Choroid plexus epithelial cell (primary cell): ENCODE data around the gene PLD2.
A peak's percentile ranks its signal among the peaks of the same experiment; 100 is the strongest.

ENCODE experiments used
- DNase-seq: peaks from one replicate; pipeline ENCODE4 v3.0.0-alpha.2; 2010; ENCODE audit warnings: low read depth
- H3K4me3 ChIP-seq: 2 replicates; pipeline ENCODE4 v1.5.1; 2011; ENCODE audit warnings: low read depth, mild to moderate bottlenecking, control low read depth, low read length, moderate library complexity
- TF ChIP-seq, protein P1 (sequence below): conservative IDR thresholded peaks from 2 replicates; pipeline ENCODE4 v1.5.1; 2011; ENCODE audit warnings: low read depth, mild to moderate bottlenecking, control low read depth, inconsistent platforms, low read length, moderate library complexity

PLD2 gene

DNA sequence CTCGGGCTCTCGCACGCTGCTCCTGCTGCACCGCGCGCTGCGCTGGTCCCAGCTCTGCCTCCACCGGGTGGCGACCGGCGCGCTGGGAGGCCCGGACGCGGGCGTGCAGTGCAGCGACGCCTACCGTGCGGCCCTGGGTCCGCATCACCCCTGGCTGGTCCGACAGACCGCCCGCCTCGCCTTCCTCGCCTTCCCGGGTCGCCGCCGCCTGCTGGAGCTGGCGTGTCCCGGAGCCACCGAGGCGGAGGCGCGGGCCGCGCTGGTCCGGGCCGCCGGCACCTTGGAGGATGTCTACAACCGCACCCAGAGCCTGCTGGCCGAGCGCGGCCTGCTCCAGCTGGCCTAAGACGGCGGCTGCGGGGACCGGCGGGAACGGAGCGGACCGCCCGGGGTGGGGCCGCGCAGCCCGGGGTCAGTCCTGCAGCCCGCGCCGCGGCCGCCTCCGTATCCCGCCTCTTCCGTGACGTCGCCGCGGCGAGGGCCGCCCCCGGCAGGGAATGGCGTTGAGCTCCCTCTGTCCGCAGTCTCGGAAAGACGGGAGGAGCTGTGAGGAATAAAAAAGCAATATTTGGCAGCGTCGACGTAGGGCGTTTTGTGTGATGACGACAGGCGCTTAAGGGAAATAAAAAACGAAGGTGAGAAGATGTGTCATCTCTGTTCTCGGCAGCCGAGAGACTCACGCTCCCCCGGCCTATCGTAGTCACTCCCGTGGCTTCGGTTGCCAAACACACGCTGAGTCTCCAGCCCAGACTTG, 16.8 kb upstream of the PLD2 start:
- DNase-seq: peak; percentile 87
- TF ChIP-seq, protein P1, sequence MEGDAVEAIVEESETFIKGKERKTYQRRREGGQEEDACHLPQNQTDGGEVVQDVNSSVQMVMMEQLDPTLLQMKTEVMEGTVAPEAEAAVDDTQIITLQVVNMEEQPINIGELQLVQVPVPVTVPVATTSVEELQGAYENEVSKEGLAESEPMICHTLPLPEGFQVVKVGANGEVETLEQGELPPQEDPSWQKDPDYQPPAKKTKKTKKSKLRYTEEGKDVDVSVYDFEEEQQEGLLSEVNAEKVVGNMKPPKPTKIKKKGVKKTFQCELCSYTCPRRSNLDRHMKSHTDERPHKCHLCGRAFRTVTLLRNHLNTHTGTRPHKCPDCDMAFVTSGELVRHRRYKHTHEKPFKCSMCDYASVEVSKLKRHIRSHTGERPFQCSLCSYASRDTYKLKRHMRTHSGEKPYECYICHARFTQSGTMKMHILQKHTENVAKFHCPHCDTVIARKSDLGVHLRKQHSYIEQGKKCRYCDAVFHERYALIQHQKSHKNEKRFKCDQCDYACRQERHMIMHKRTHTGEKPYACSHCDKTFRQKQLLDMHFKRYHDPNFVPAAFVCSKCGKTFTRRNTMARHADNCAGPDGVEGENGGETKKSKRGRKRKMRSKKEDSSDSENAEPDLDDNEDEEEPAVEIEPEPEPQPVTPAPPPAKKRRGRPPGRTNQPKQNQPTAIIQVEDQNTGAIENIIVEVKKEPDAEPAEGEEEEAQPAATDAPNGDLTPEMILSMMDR: peak; percentile 52
- peak overlapping the region; percentile 66 for H3K4me3 ChIP-seq

DNA sequence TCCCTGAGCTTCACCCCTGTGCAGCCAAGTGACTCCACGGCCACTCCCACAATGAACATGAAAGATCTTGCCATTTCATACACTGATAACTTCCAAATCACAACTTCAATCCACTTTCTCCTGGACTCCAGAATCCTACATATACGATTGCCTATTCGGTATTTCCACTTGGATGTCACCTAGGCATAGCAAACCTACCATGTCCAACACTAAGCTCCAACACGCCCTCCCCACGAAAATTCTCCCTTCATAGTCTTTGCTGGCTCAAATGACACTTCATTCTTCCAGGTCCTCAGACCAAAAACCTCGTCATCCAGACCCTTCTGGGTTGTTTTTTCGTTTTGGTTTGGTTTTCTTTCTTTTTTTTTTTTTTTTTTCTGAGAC, 16.3 kb upstream of the PLD2 start:
- TF ChIP-seq, protein P1: no peak
- DNase-seq: no peak
- peak overlapping the region; percentile 66 for H3K4me3 ChIP-seq

DNA sequence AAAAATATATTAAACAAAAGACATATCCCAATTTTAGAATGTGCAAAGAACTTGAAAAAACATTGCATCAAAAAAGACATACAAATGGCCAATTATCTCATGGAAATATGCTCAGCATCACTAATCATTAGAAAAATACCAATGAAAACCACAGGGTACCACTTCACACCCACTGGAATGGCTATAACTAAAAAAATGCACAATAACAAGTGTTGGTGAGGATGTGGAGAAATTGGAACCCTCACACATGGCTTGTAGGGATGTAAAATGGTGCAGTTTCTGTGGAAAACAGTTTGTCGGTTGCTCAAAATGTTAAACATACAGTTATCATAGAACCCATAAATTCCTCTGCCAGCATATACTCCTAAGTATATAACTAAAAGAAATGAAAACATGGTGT, 11.8 kb upstream of the PLD2 start:
- no peak overlapping the region for H3K4me3 ChIP-seq
- no peak for DNase-seq
- TF ChIP-seq, protein P1: no peak

DNA sequence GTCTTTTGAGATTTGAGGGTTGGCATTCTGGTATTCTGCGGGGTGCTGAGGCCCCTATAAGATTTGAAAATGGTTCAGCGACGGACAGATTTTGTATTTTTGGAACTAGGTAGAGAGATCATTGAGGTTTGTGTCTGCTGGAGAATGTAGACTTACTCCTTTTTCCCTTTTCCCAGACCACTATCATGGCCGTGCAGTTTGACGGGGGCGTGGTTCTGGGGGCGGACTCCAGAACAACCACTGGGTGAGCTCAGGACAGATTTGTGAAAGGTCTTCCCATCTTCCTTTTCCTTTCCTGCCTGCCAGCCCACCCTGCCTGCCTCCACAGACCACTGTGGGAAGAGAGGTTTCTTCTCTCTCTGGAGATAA, 10.4 kb upstream of the PLD2 start:
- DNase-seq: peak; percentile 60
- H3K4me3 ChIP-seq: peak overlapping the region; percentile 99
- TF ChIP-seq, protein P1: no peak

DNA sequence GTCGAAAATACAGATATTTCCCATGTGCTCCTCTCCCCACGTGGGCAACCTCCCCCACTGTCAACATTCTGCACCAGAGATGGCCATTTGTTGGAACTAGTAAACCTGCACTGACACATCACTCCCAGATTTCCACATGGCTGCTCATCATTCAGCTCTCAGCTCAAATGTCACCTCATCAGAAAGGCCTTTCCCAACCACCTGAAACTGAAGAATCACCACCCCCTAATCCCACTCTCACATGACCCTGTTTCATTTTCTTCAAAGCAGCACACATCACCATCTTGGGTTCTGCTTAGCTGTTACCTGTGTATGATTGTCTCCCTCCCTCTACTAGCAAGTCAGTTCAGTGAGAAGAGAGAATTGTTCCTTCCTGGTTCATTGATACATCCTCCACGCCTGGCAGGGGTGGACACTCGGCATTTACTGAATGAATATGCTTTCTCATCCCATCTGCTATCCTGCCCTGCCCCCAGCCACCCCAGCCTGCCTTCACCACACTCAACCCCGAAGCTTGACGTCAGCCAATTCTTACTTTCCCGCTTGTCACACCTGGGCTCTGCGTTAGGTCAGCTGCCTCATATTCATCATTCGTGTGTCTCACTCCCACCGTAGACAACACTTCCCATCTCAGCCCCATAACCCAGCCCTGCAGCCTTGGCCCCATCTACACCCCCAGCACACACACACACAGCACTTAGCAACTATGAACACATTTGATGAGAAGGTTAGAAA, 6.3 kb upstream of the PLD2 start:
- TF ChIP-seq, protein P1: no peak
- no peak overlapping the region for H3K4me3 ChIP-seq
- no peak for DNase-seq

DNA sequence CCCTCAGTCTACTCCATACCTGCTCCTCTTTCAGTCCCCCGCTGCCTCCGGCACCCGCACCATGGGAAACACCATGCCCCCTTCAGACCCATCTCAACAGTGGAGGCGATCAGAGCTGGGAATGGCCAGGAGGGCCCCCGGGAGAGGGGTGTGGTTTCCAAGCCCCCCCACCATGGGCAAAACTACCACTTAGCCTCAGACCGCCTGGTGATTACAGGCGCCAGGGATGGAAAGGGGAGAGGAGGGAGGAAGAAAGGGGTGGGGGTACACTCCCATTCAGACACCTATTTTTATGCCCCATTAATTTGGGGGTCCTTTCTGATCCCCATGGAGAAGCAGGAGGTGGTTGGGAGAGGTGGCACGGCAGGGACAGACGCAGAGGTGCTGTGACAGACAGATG, 4.7 kb upstream of the PLD2 start, which contains the start of gene C17orf114:
TSS of gene C17orf114 (minus strand) at position 101 of the 400 bp plus-strand sequence.
- no peak for DNase-seq
- TF ChIP-seq, protein P1: no peak

More for the DNA sequence above, 4.7 kb upstream of the PLD2 start, which contains the start of gene C17orf114:
- H3K4me3 ChIP-seq: no peak within 1 kb of the TSS
